Measurements from ENCODE around the gene TRPM2.

GRCh38 chr21:44368711-44369446 is 15.5 kb downstream of the TRPM2 start:
- TF ChIP-seq POLR2A (IDR thresholded peaks at IDR 0.05; ENCODE audit: low read depth, low read length), result no peak
- TF ChIP-seq POLR2AphosphoS5 (IDR thresholded peaks at IDR 0.05; ENCODE audit: low read depth, low read length), result no peak
- TF ChIP-seq TAF1 (IDR thresholded peaks at IDR 0.05; ENCODE audit: low read depth, low read length), result no peak
- no peak for TF ChIP-seq SPI1 (IDR thresholded peaks at IDR 0.05; ENCODE audit: low read depth, low read length)
- no peak for TF ChIP-seq POU2F2 (IDR thresholded peaks at IDR 0.05; ENCODE audit: low read depth, low read length)
- no peak for TF ChIP-seq PAX5 (IDR thresholded peaks at IDR 0.05; ENCODE audit: insufficient read depth, low read length, severe bottlenecking)
